Measurements from ENCODE around the gene ARHGAP27. TPM values are rescaled to one million over a fixed set of nuclear protein-coding genes. Genes with fewer than 3 reads are reported as not detected.
A peak's percentile ranks its signal among the peaks of the same experiment; 100 is the strongest.

ARHGAP27 gene
- polyA plus RNA-seq, 3 donors = 47.2 to 315 (median 55.0) TPM

DNA sequence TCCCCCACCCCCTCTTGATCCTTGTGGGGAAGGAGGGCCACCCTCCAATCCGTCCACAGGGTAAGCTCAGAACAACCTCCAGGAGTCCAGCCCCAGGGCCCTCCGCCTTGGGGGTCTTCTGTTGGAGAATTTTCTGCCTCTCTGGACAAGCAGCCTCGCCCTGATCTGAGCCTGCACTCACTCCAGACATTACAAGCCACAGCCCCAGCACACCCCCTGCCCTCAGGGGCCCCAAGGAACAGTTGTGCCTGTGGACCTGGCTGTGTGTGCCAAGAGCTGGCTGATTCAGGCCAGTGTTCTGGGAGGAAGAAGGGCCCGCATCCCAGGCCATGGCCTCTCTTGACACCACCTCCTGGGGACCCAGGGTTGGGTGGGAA is 477 bp upstream of the ARHGAP27 start:
- Histone ChIP-seq H3K36me3 (replicated peaks in 1 of 2; ENCODE audit: control insufficient read depth in 1 of 2, insufficient read depth in 2 of 2, low read length in 2 of 2) (peaks cover 29 to 32% of the 10 kb centered on the region in 2 donors), H3K27me3 (ENCODE audit: control insufficient read depth in 2 of 2, insufficient read depth in 2 of 2, low read length in 2 of 2) (no peaks in the 10 kb centered on the region), H3K4me1 (ENCODE audit: control insufficient read depth in 1 of 2, insufficient read depth in 2 of 2, low read length in 2 of 2) (peaks cover 44 to 51% of the 10 kb centered on the region in 2 donors), H3K9me3 (replicated peaks in 1 of 2; ENCODE audit: control insufficient read depth in 1 of 2, insufficient read depth in 1 of 2, low read length in 2 of 2) (no peaks in the 10 kb centered on the region), H3K4me2 (replicated peaks; ENCODE audit: extremely low read depth, low read length, poor library complexity, severe bottlenecking) (peak overlapping the region; percentile 98), H3K4me3 (replicated peaks in 1 of 3; ENCODE audit: low read depth in 2 of 3, low read length in 3 of 3) (peak overlapping the region; percentile 86 to 97 (median 87)), H3K9ac (ENCODE audit: insufficient read depth, low read length, poor library complexity, severe bottlenecking) (peak overlapping the region; percentile 73), H3K79me2 (ENCODE audit: insufficient read depth, low read length) (peaks cover 23% of the 10 kb centered on the region), H2AFZ (ENCODE audit: insufficient read depth, low read depth, low read length, poor library complexity, severe bottlenecking) (peak overlapping the region; percentile 21), H3K27ac (ENCODE audit: low read depth in 1 of 2, low read length in 2 of 2) (peak overlapping the region; percentile 48 to 82), H4K20me1 (ENCODE audit: insufficient read depth, low read length) (peaks cover 59% of the 10 kb centered on the region)
- peaks cover 41 to 53% of the 10 kb centered on the region in 2 donors for H3K36me3 Mint-ChIP-seq
- no CpG with 5 or more reads among the region's 4 CpGs for WGBS (ENCODE audit: insufficient coverage)
- H3K4me3 Mint-ChIP-seq = peak overlapping the region; percentile 72 to 76
- H3K27ac Mint-ChIP-seq = peak overlapping the region in 6 of 7 donors; percentile 35 to 86 (median 76)
- H3K4me1 Mint-ChIP-seq = peaks cover 41% of the 10 kb centered on the region
- H3K27me3 Mint-ChIP-seq (ENCODE audit: low read depth in 3 of 3) = peaks cover 0 to 1% (median 0%) of the 10 kb centered on the region in 3 donors
- TF ChIP-seq CTCF (IDR thresholded peaks at IDR 0.05) = no peak
- no peaks in the 10 kb centered on the region for H3K9me3 Mint-ChIP-seq
- intact Hi-C loops (cut with micrococcal nuclease) = no loop called here
- DNase-seq = peak in 2 of 3 donors; percentile 16 to 22

- DNase-seq = peak; percentile 49 to 62 (median 55)
- intact Hi-C loops (cut with micrococcal nuclease) = no loop called here
- H3K4me1 ChIP-seq (ENCODE audit: control insufficient read depth in 1 of 2, insufficient read depth in 2 of 2, low read length in 2 of 2) = peaks cover 57 to 65% of the 10 kb centered on the region in 2 donors
- H3K9ac ChIP-seq (ENCODE audit: insufficient read depth, low read length, poor library complexity, severe bottlenecking) = peak overlapping the region; percentile 73
- H3K27ac Mint-ChIP-seq = peak overlapping the region; percentile 30 to 92 (median 83)
- H4K20me1 ChIP-seq (ENCODE audit: insufficient read depth, low read length) = peaks cover 68% of the 10 kb centered on the region
- peak overlapping the region; percentile 98 for H3K4me2 ChIP-seq (replicated peaks; ENCODE audit: extremely low read depth, low read length, poor library complexity, severe bottlenecking)
- no peaks in the 10 kb centered on the region for H3K27me3 ChIP-seq (ENCODE audit: control insufficient read depth in 2 of 2, insufficient read depth in 2 of 2, low read length in 2 of 2)
- H3K36me3 ChIP-seq (replicated peaks in 1 of 2; ENCODE audit: control insufficient read depth in 1 of 2, insufficient read depth in 2 of 2, low read length in 2 of 2) = peaks cover 21 to 27% of the 10 kb centered on the region in 2 donors
- peak overlapping the region; percentile 87 to 93 for H3K4me3 Mint-ChIP-seq
- TF ChIP-seq CTCF (IDR thresholded peaks at IDR 0.05) = no peak
- H3K9me3 ChIP-seq (replicated peaks in 1 of 2; ENCODE audit: control insufficient read depth in 1 of 2, insufficient read depth in 1 of 2, low read length in 2 of 2) = no peaks in the 10 kb centered on the region
- H3K79me2 ChIP-seq (ENCODE audit: insufficient read depth, low read length) = peaks cover 32% of the 10 kb centered on the region
- peak overlapping the region; percentile 66 to 82 for H3K27ac ChIP-seq (ENCODE audit: low read depth in 1 of 2, low read length in 2 of 2)
- peak overlapping the region; percentile 86 to 97 (median 87) for H3K4me3 ChIP-seq (replicated peaks in 1 of 3; ENCODE audit: low read depth in 2 of 3, low read length in 3 of 3)
- peak overlapping the region; percentile 68 for H2AFZ ChIP-seq (ENCODE audit: insufficient read depth, low read depth, low read length, poor library complexity, severe bottlenecking)
- under 1% methylated on average over 50 of the region's 64 CpGs for WGBS (ENCODE audit: insufficient coverage)
- peaks cover 38 to 49% of the 10 kb centered on the region in 2 donors for H3K36me3 Mint-ChIP-seq
- no peaks in the 10 kb centered on the region for H3K9me3 Mint-ChIP-seq
- H3K27me3 Mint-ChIP-seq (ENCODE audit: low read depth in 3 of 3) = peaks cover 0 to 1% (median 0%) of the 10 kb centered on the region in 3 donors
- H3K4me1 Mint-ChIP-seq = peaks cover 55% of the 10 kb centered on the region
Observed at GRCh38 chr17:45431531-45432404, 902 bp downstream of the ARHGAP27 start.
